Measurements from ENCODE around the gene IL36G. TPM values are rescaled to one million over a fixed set of nuclear protein-coding genes. Genes with fewer than 3 reads are reported as not detected.

Gene IL36G
- total and polyA plus RNA-seq, 9 of the 15 experiments (the other 6 are each of a cell fraction or from before 2014, with no cell fraction given) = not detected

- TF ChIP-seq REST (IDR thresholded peaks at IDR 0.05; ENCODE audit: borderline replicate concordance) (no peak; the same call in 1 of the 2 replicates), REST (CRISPR knock-in tag; IDR thresholded peaks at IDR 0.05; ENCODE audit: low read depth) (no peak), CBFA2T3 (IDR thresholded peaks at IDR 0.05) (peak; percentile 98), AFF1 (IDR thresholded peaks at IDR 0.05; ENCODE audit: low read depth in 1 of 2, partially characterized antibody in 2 of 2) (peak; percentile 31 to 90), CEBPB (tag; IDR thresholded peaks at IDR 0.05) (peak; percentile 67), FOXA1 (IDR thresholded peaks at IDR 0.05; ENCODE audit: borderline replicate concordance) (peak; percentile 99), YY1 (IDR thresholded peaks at IDR 0.05; ENCODE audit: borderline replicate concordance in 1 of 3, control insufficient read depth in 1 of 3, extremely low read depth in 1 of 3, insufficient read depth in 3 of 3, insufficient read length in 1 of 3, insufficient replicate concordance in 2 of 3, low read depth in 1 of 3, low read length in 2 of 3) (peak in 1 of 3 experiments; percentile 29), ZBTB2 (IDR thresholded peaks at IDR 0.05) (peak; percentile 57; the same call in 1 of the 2 replicates), MED1 (CRISPR knock-in tag; IDR thresholded peaks at IDR 0.05; ENCODE audit: borderline replicate concordance) (no peak), XRCC4 (IDR thresholded peaks at IDR 0.05; ENCODE audit: extremely low read depth, insufficient read depth, insufficient read length) (no peak), ZNF174 (CRISPR knock-in tag; IDR thresholded peaks at IDR 0.05) (no peak)
Observed at GRCh38 chr2:113012436-113013335, 34.9 kb downstream of the IL36G start (continued).

Data from K562 (cell line).